Retina (tissue), 1 donor: ENCODE results near the gene MAPK1.
"Not testable (repeated sequence)": the region's sequence is repeated elsewhere in the genome, so short reads cannot be mapped to it uniquely, and the experiment has no call there.

Experiments
- DNase-seq: peaks from one replicate; pipeline ENCODE4 v3.0.0-alpha.2; 2016

Gene MAPK1

GRCh38 chr22:21818487-21819182 lies 48.8 kb downstream of the MAPK1 start:
- DNase-seq, result no peak

DNA sequence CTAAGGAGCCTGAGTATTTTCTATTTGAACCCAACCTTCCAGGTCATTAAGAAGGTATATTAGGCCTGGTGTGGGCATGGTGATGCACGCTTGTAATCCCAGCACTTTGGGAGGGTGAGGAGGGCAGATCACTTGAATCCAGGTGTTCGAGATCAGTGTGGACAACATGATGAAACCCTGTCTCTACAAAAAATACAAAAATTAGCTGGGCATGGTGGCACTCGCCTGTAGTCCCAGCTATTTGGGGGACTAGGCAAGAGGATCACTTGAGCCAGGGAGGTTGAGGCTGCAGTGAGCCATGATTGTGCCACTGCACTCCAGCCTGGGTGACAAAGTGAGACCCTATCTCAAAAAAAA lies 50.0 kb downstream of the MAPK1 start:
- not testable (repeated sequence) for DNase-seq

- DNase-seq, result no peak
Observed at GRCh38 chr22:21816787-21817496, 50.5 kb downstream of the MAPK1 start.

GRCh38 chr22:21816472-21816786 lies 51.0 kb downstream of the MAPK1 start:
- DNase-seq, result no peak

DNA sequence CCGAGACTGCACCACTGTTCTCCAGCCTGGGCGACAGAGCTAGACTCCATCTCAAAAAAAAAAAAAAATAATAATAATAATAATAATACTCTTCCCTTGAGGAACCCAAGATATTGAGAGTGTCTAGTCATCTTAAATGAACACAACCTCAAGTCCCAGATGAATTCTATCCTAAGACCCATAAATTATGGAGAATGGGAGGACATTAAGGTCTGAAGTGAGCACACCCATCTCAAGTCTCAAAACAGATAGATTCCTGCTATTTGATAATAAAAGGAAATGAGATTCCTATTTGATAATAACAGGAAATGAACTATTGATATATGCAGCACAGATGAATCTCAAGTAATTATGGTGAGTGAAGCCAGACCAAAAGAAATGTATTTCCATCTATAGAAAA lies 51.5 kb downstream of the MAPK1 start:
- DNase-seq, result no peak

DNA sequence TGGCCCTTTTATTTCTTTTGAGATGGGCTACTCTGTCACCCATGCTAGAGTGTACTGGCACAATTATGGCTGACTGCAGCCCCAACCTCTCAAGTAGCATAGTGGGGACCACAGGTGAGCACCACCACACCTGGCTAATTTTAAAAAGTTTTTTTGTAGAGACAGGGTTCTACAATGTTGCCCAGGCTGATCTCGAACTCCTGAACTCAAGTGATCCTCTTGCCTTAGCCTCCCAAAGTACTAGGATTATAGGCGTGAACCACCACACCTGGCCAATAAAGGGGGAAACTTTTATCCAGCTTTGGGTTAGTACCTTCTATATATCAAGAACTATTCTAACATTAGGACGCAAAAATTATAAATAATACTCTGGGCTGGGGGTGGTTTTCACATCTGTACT lies 52.1 kb downstream of the MAPK1 start:
- no peak for DNase-seq

GRCh38 chr22:21811982-21812381 lies 55.5 kb downstream of the MAPK1 start:
- DNase-seq, result no peak

- no peak for DNase-seq
Observed at GRCh38 chr22:21807544-21808529, 59.6 kb downstream of the MAPK1 start.

DNA sequence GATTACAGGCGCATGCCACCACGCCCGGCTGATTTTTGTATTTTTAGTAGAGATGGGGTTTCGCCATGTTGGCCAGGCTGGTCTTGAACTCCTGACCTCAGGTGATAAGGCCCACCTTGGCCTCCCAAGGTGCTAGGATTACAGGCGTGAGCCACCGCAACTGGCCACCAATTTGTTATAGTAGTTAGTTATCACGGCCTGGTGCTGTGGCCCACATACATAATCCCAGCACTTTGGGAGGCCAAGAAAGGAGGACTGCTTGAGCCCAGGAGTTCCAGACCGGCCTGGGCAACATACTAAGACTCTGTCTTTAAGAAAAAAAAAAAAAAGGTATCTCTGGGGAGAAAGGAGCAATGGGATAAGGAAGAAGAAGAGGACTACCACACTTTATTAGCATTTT lies 62.1 kb downstream of the MAPK1 start:
- not testable (repeated sequence) for DNase-seq

- DNase-seq, result no peak
Observed at GRCh38 chr22:21803811-21804249, 63.6 kb downstream of the MAPK1 start.

DNA sequence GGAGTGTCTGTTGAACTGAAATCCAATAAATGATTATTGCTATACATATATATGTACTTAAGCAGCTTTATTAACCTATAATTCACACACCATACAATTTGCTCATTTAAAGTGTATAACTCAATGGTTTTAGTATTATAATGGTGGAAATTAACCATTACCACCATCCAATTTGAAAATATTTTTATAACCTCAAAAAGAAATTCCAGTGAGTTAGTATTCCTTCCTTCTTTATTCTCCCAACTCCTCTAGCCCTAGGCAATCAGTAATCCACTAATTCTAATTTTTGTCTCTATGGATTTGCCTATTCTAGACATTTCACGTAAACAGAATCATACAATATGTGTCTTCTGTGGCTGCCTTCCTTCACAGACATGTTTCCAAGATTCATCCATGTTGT lies 64.8 kb downstream of the MAPK1 start:
- DNase-seq, result no peak

GRCh38 chr22:21802056-21802455 lies 65.4 kb downstream of the MAPK1 start:
- no peak for DNase-seq

DNA sequence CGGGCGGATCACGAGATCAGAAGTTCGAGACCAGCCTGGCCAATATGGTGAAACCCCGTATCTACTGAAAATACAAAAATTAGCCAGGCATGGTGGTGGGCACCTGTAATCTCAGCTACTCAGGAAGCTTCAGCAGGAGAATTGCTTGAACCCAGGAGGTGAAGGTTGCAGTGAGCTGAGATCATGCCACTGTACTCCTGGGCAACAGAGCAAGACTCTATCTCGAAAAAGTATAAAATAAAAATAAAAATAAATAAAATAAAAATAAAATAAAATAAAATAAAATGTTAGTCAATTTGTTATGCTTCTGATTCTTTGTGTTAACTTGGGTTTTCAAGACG lies 66.2 kb downstream of the MAPK1 start:
- not testable (repeated sequence) for DNase-seq

DNA sequence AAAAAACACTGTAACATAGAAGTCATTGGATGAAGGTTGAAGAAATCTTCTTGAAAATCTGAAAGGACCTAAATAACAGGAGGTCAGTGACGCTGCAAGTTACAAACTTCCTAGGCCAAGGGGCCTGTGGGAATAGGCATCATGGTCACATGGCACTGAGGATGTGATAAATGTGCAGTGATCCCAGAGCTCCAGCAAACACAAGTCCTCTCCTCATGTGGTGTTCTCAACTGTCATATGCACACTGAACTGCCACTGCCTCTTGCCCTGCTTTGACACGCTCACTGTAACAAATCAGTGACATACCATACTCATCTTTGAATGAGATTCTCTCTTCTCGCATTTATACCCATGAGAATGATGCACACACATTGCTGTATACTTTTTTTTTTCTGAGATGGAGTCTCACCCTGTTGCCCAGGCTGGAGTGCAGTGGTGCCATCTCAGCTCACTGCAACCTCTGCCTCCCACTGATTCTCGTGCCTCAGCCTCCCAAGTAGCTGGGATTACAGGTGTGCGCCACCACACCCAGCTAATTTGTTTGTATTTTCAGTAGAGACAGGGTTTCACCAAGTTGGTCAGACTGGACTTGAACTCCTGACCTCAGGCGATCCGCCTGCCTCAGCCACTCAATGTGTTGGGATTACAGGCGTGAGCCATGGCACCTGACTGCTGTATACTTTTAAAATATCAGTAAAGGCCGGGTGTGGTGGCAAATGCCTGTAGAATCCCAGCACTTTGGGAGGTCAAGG lies 66.7 kb downstream of the MAPK1 start:
- no peak for DNase-seq

- no peak for DNase-seq
Observed at GRCh38 chr22:21797444-21798221, 69.8 kb downstream of the MAPK1 start.

- no peak for DNase-seq
Observed at GRCh38 chr22:21796863-21797262, 70.6 kb downstream of the MAPK1 start.

- DNase-seq, result no peak
Observed at GRCh38 chr22:21796231-21796630, 71.2 kb downstream of the MAPK1 start.

- DNase-seq, result not testable (repeated sequence)
Observed at GRCh38 chr22:21793716-21794115, 73.7 kb downstream of the MAPK1 start.

DNA sequence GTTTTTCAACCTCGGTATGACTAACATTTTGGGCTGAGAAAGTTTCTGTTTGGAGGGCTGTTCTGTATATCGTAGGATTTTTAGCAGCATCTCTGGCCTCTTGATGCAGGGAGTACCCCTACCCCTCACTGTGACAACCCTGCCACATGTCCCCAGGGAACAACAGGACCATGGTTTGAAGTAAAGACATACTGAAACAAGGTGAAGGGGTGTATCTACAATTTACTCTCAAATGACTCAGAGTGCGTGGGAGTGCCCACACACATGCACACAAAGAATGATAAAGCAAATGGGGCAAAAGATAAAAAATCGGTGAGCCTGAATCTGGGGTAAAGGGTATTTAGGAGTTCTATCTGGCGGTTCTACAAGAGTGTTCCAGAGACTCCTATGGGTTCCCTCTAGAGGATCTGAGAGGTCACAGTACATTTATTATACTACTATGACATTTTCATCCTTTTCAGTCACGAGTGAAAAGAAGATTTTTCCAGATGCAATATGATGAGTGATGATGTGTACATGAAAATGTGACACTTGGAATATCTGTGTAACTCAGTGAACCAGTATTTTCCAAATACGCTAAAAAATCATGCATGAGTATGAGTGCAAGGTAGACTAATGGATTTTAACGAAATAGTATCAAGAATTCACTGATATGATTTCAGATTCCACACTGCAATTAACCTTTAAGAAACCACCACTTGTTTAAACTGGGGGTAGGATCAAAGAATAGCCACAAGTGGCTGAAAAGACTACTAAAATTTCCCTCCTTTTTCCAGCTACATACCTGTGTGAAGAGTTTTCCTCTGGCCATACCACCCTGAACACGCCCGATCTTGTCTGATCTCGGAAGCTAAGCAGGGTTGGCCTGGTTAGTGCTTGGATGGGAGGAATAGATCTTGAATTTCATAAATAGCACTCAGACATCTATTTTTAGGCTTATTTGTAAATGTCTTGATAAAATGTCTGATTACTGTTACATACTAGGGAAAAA lies 75.5 kb downstream of the MAPK1 start:
- no peak for DNase-seq

GRCh38 chr22:21790849-21791610 lies 76.4 kb downstream of the MAPK1 start:
- DNase-seq, result not testable (repeated sequence)
